ENCODE results near the gene SFSWAP. TPM values are rescaled to one million over a fixed set of nuclear protein-coding genes. Genes with fewer than 3 reads are reported as not detected.
"Not testable (repeated sequence)": the region's sequence is repeated elsewhere in the genome, so short reads cannot be mapped to it uniquely, and the experiment has no call there.

The SFSWAP gene
- total RNA-seq, 3 donors from 2014 or later, result 72.4 to 77.8 (median 76.7) TPM

DNA sequence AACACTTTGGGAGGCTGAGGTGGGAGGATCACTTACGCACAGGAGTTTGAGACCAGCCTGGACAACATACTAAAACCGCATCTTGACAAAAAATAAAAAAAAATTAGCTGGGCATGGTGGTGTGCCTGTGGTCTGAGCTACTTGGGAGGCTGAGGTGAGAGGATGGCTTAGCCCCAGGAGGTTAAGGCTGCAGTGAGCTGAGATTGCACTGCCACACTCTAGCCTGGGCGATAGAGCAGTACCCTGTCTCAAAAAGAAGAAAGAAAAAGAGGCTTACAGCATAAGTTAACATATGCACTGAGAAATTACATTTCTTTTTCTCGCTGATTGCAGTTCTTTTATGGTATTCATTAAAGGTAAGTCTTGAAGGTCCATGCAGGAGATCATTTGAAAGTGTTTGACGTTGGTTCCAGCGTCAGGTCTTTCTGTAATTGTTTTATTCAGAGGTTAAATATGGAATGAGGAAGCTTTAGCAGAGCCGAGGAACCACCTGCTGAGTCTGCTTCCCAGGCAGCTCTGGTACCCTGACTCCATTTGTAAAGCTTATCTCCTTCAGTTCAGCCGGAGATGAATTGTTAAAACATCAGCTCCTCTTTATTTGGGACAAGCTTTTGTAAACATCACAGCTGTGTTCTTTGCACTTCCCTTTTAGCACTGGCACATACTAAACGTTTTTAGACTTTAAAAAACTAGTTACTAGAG is 18.5 kb downstream of the SFSWAP start:
- Mint-ChIP-seq H3K27me3 (ENCODE audit: low read depth) (no peaks in the 10 kb centered on the region), H3K9me3 (no peaks in the 10 kb centered on the region), H3K36me3 (ENCODE audit: insufficient read depth) (peaks cover 45% of the 10 kb centered on the region), H3K4me1 (ENCODE audit: low read depth) (no peaks in the 10 kb centered on the region), H3K4me3 (no peak overlapping the region)
- DNase-seq, result no peak
- no peak for ATAC-seq

GRCh38 chr12:131732996-131733615 is 22.2 kb downstream of the SFSWAP start:
- Mint-ChIP-seq H3K9me3 (no peaks in the 10 kb centered on the region), H3K4me1 (ENCODE audit: low read depth) (no peaks in the 10 kb centered on the region), H3K27me3 (ENCODE audit: low read depth) (no peaks in the 10 kb centered on the region), H3K4me3 (no peak overlapping the region), H3K36me3 (ENCODE audit: insufficient read depth) (peaks cover 43% of the 10 kb centered on the region)
- DNase-seq, result no peak
- no peak for ATAC-seq

DNA sequence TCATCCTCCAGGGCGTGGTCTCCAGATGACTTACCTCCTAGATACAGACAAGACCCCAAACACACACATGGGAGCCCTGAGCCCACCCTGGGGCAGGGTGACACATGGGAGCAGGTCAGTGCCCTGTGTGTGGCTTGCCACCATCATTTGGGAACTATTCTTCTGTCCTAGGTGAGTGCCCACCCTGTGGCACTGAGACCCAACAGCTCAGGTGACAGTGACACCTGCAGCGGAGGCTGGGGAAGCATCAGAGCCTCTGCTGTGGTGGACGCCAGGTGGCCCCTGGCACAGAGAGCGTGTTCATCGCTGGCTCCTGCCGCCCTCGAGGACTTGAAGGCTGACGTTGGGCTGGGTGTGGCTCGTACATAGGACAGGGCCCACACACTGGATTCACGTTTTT is 23.0 kb downstream of the SFSWAP start:
- ATAC-seq, result no peak
- H3K9me3 Mint-ChIP-seq, result no peaks in the 10 kb centered on the region
- no peak overlapping the region for H3K4me3 Mint-ChIP-seq
- no peaks in the 10 kb centered on the region for H3K4me1 Mint-ChIP-seq (ENCODE audit: low read depth)
- H3K27me3 Mint-ChIP-seq (ENCODE audit: low read depth), result no peaks in the 10 kb centered on the region
- DNase-seq, result no peak
- H3K36me3 Mint-ChIP-seq (ENCODE audit: insufficient read depth), result peaks cover 41% of the 10 kb centered on the region

DNA sequence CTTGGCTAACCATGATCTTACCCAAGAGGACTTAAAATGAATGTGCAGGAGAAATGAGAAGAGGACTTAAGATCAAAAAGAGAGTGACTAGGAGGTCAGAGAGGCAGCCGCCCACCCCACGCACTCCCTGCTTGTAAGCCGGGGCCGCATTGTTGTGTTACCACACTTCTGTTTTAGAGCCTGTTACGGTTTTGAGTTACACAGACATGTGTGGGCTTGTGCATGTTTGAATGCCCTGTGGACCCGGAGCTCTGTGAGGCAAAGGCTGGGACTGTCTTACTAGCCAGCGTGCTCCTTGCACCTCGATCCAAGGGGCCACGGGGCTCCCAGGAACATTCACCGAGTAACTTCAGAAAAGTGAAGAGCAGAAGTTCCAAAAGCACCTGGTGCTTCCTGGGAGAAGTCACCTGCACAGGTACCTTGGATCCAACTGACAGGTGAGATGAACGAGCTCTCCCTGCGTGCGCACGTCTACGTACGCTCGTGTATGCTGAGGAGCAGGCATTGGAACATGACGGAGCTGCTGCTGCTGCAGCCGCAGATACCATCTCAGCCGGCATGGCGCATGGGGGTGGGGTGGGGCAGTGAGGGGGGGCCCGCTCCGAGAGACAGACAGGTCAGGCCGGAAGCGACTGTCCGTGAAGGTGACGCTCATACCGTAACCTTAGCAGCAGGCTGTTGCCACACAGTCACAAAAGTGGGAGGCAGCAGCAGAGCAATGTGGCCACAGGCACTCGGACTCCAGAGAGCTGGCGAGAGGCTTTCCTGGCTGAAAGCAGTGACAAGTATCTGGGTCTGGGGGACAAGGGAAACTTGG is 23.7 kb downstream of the SFSWAP start:
- no peaks in the 10 kb centered on the region for H3K27me3 Mint-ChIP-seq (ENCODE audit: low read depth)
- no peak for DNase-seq

GRCh38 chr12:131735153-131735456 is 24.2 kb downstream of the SFSWAP start:
- DNase-seq, result no peak
- Mint-ChIP-seq H3K4me3 (no peak overlapping the region), H3K4me1 (ENCODE audit: low read depth) (no peaks in the 10 kb centered on the region), H3K9me3 (no peaks in the 10 kb centered on the region), H3K36me3 (ENCODE audit: insufficient read depth) (peaks cover 39% of the 10 kb centered on the region), H3K27me3 (ENCODE audit: low read depth) (no peaks in the 10 kb centered on the region)
- peak; percentile 25 to 48 for ATAC-seq

More for the DNA sequence above, 23.7 kb downstream of the SFSWAP start:
- no peaks in the 10 kb centered on the region for H3K4me1 Mint-ChIP-seq (ENCODE audit: low read depth)
- no peaks in the 10 kb centered on the region for H3K9me3 Mint-ChIP-seq
- no peak overlapping the region for H3K4me3 Mint-ChIP-seq
- peaks cover 37% of the 10 kb centered on the region for H3K36me3 Mint-ChIP-seq (ENCODE audit: insufficient read depth)
- ATAC-seq, result no peak

GRCh38 chr12:131735476-131736445 is 24.9 kb downstream of the SFSWAP start:
- H3K36me3 Mint-ChIP-seq (ENCODE audit: insufficient read depth), result peaks cover 42% of the 10 kb centered on the region
- H3K4me1 Mint-ChIP-seq (ENCODE audit: low read depth), result no peaks in the 10 kb centered on the region
- DNase-seq, result no peak
- H3K27me3 Mint-ChIP-seq (ENCODE audit: low read depth), result no peaks in the 10 kb centered on the region
- H3K9me3 Mint-ChIP-seq, result no peaks in the 10 kb centered on the region
- no peak overlapping the region for H3K4me3 Mint-ChIP-seq
- no peak for ATAC-seq

- ATAC-seq (no peak), DNase-seq (no peak)
- Mint-ChIP-seq H3K9me3 (no peaks in the 10 kb centered on the region), H3K4me3 (no peak overlapping the region), H3K4me1 (ENCODE audit: low read depth) (no peaks in the 10 kb centered on the region), H3K27me3 (ENCODE audit: low read depth) (no peaks in the 10 kb centered on the region), H3K36me3 (ENCODE audit: insufficient read depth) (peaks cover 37% of the 10 kb centered on the region)
Measured at GRCh38 chr12:131736446-131737149, 25.7 kb downstream of the SFSWAP start.

- Mint-ChIP-seq H3K9me3 (no peaks in the 10 kb centered on the region), H3K36me3 (ENCODE audit: insufficient read depth) (peaks cover 44% of the 10 kb centered on the region), H3K4me1 (ENCODE audit: low read depth) (no peaks in the 10 kb centered on the region), H3K4me3 (no peak overlapping the region), H3K27me3 (ENCODE audit: low read depth) (no peaks in the 10 kb centered on the region)
- DNase-seq (no peak), ATAC-seq (no peak)
Measured at GRCh38 chr12:131737150-131737827, 26.4 kb downstream of the SFSWAP start.

GRCh38 chr12:131738196-131738595 is 27.3 kb downstream of the SFSWAP start:
- no peaks in the 10 kb centered on the region for H3K4me1 Mint-ChIP-seq (ENCODE audit: low read depth)
- no peak overlapping the region for H3K4me3 Mint-ChIP-seq
- H3K36me3 Mint-ChIP-seq (ENCODE audit: insufficient read depth), result peaks cover 47% of the 10 kb centered on the region
- H3K27me3 Mint-ChIP-seq (ENCODE audit: low read depth), result no peaks in the 10 kb centered on the region
- DNase-seq (no peak), ATAC-seq (no peak)
- H3K9me3 Mint-ChIP-seq, result peaks cover 6% of the 10 kb centered on the region

- Mint-ChIP-seq H3K9me3 (peaks cover 12% of the 10 kb centered on the region), H3K27me3 (ENCODE audit: low read depth) (no peaks in the 10 kb centered on the region), H3K4me3 (no peak overlapping the region), H3K4me1 (ENCODE audit: low read depth) (no peaks in the 10 kb centered on the region), H3K36me3 (ENCODE audit: insufficient read depth) (peaks cover 51% of the 10 kb centered on the region)
- no peak for ATAC-seq
- DNase-seq, result no peak
Measured at GRCh38 chr12:131740626-131741025, 29.7 kb downstream of the SFSWAP start.

DNA sequence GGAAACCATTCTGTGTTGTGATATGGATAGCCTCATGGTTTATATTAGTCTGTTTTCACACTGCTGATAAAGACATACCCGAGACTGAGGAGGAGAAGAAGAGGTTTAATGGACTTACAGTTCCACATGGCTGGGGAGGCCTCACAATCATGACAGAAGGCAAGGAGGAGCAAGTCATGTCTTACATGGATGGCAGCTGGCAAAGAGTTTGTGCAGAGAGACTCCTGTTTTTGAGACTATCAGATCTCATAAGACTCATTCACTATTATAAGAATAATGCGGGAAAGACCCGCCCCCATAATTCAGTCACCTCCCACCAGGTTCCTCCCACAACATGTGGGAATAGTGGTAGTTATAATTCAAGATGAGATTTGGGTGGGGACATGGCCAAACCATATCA is 31.9 kb downstream of the SFSWAP start:
- peaks cover 54% of the 10 kb centered on the region for H3K36me3 Mint-ChIP-seq (ENCODE audit: insufficient read depth)
- peaks cover 12% of the 10 kb centered on the region for H3K9me3 Mint-ChIP-seq
- H3K4me1 Mint-ChIP-seq (ENCODE audit: low read depth); H3K27me3 Mint-ChIP-seq (ENCODE audit: low read depth); ATAC-seq; DNase-seq; H3K4me3 Mint-ChIP-seq: not testable (repeated sequence)

DNA sequence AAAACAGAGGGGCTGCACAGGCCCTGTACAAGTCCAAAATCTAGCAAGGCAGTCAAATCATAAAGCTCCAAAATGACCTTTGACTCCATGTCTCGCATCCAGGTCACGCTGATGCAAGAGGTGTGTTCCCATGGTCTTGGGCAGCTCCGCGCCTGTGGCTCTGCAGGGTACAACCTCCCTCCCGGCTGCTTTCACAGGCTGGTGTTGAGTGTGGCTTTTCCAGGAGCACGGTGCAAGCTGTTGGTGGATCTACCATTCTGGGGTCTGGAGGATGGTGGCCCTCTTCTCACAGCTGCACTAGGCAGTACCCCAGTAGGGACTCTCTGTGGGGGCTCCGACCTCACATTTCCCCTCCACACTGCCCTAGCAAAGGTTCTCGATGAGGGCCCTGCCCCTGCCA is 32.5 kb downstream of the SFSWAP start:
- not testable (repeated sequence) for DNase-seq, ATAC-seq

DNA sequence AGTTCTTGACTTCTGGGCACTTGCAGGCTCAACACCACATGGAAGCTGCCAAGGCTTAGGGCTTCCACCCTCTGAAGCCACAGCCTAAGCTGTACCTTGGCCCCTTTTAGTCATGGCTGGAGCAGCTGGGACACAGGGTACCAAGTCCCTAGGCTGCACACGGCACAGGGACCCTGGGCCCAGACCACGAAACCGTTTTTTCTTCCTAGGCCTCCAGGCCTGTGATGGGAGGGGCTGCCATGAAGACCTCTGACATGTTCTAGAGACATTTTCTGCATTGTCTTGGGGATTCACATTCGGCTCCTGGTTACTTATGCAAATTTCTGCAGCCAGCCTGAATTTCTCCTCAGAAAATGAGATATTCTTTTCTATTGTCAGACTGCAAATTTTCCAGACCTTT is 33.0 kb downstream of the SFSWAP start:
- H3K4me1 Mint-ChIP-seq (ENCODE audit: low read depth), result not testable (repeated sequence)
- peaks cover 12% of the 10 kb centered on the region for H3K9me3 Mint-ChIP-seq

More for the DNA sequence above, 32.5 kb downstream of the SFSWAP start:
- H3K4me3 Mint-ChIP-seq; H3K27me3 Mint-ChIP-seq (ENCODE audit: low read depth); H3K4me1 Mint-ChIP-seq (ENCODE audit: low read depth): not testable (repeated sequence)
- peaks cover 54% of the 10 kb centered on the region for H3K36me3 Mint-ChIP-seq (ENCODE audit: insufficient read depth)
- peaks cover 12% of the 10 kb centered on the region for H3K9me3 Mint-ChIP-seq

More for the DNA sequence above, 33.0 kb downstream of the SFSWAP start:
- not testable (repeated sequence) for H3K4me3 Mint-ChIP-seq; ATAC-seq; H3K27me3 Mint-ChIP-seq (ENCODE audit: low read depth); DNase-seq
- H3K36me3 Mint-ChIP-seq (ENCODE audit: insufficient read depth), result peaks cover 54% of the 10 kb centered on the region
